ENCODE data around the gene PDIA4. TPM values are rescaled to one million over a fixed set of nuclear protein-coding genes. Genes with fewer than 3 reads are reported as not detected.
"Not testable (repeated sequence)": the region's sequence is repeated elsewhere in the genome, so short reads cannot be mapped to it uniquely, and the experiment has no call there.

The PDIA4 gene
- total RNA-seq, 3 donors from 2014 or later (not counting 1 experiment from before 2014, with no cell fraction given): 54.0 to 82.0 (median 62.7) TPM

DNA sequence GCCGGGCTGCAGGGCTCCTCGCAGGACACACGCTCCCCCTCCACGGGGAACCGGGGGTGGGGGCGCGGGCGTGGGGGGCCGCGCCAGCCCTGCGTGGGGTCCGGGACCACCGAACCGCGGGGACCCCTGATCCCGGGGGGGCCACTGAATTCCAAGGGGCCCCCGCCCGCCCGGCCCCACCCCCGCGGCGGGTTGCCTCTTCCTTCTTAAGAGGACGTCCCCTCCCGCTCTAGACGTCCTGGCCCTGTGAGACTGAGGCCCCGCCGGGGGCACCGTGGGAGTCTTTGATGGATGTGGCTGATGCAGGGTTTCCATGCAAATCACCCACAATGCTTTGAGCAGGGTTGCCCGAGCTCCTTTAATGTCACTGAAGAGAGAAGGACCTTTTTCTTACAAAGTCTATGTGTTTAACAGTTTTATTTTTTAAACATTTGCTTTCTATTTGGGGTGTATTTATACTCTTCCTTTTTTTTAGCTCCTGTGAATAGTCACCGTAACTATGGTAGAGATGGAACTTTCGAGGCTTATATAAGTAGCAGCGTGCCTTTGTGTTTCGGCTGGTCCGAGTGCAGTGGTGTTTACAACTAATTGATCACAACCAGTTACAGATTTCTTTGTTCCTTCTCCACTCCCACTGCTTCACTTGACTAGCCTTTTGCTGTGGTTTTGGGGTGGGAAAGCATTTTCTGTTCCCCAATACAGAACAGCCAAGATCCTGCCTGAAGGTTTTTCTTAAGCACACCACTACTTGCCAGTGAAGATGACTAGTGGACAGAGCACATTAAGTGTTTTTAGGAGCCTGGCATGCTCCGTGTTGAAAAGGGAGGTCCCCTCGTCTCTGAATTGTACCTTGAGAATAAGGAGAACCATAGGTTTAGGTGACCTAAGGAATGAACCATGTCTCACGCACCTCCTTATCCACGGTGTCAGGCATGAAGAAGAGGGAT, 44.8 kb downstream of the PDIA4 start:
- ATAC-seq (peak; percentile 66 to 81 (median 67)), DNase-seq (peak; percentile 52 to 93)
- TF ChIP-seq, protein P1, sequence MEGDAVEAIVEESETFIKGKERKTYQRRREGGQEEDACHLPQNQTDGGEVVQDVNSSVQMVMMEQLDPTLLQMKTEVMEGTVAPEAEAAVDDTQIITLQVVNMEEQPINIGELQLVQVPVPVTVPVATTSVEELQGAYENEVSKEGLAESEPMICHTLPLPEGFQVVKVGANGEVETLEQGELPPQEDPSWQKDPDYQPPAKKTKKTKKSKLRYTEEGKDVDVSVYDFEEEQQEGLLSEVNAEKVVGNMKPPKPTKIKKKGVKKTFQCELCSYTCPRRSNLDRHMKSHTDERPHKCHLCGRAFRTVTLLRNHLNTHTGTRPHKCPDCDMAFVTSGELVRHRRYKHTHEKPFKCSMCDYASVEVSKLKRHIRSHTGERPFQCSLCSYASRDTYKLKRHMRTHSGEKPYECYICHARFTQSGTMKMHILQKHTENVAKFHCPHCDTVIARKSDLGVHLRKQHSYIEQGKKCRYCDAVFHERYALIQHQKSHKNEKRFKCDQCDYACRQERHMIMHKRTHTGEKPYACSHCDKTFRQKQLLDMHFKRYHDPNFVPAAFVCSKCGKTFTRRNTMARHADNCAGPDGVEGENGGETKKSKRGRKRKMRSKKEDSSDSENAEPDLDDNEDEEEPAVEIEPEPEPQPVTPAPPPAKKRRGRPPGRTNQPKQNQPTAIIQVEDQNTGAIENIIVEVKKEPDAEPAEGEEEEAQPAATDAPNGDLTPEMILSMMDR (IDR thresholded peaks at IDR 0.05): no peak
- no peaks in the 10 kb centered on the region for H3K36me3 Mint-ChIP-seq
- H3K27me3 ChIP-seq (ENCODE audit: control insufficient read depth, insufficient read depth, low read length): no peaks in the 10 kb centered on the region
- peaks cover 33% of the 10 kb centered on the region for H3K4me1 ChIP-seq (ENCODE audit: control insufficient read depth, insufficient read depth, low read length)
- H3K4me3 Mint-ChIP-seq: peak overlapping the region; percentile 94
- peaks cover 5 to 9% of the 10 kb centered on the region in 2 donors for H3K27me3 Mint-ChIP-seq (ENCODE audit: low read depth in 2 of 2)
- under 1% methylated on average over 33 of the region's 38 CpGs for WGBS (ENCODE audit: insufficient coverage)
- intact Hi-C loops (cut with micrococcal nuclease): no loop called here
- peak overlapping the region; percentile 34 for H3K27ac ChIP-seq (ENCODE audit: low read length)
- H3K4me1 Mint-ChIP-seq: peaks cover 45 to 59% of the 10 kb centered on the region in 2 donors
- peak overlapping the region; percentile 93 to 97 for H3K27ac Mint-ChIP-seq
- no peaks in the 10 kb centered on the region for H3K36me3 ChIP-seq (ENCODE audit: control insufficient read depth, insufficient read depth, low read length)
- H3K9me3 ChIP-seq (ENCODE audit: control insufficient read depth, insufficient read depth, low read length): no peaks in the 10 kb centered on the region
- peaks cover 0 to 3% of the 10 kb centered on the region in 2 donors for H3K9me3 Mint-ChIP-seq
- peak overlapping the region; percentile 51 for H3K4me3 ChIP-seq (ENCODE audit: low read length)

DNA sequence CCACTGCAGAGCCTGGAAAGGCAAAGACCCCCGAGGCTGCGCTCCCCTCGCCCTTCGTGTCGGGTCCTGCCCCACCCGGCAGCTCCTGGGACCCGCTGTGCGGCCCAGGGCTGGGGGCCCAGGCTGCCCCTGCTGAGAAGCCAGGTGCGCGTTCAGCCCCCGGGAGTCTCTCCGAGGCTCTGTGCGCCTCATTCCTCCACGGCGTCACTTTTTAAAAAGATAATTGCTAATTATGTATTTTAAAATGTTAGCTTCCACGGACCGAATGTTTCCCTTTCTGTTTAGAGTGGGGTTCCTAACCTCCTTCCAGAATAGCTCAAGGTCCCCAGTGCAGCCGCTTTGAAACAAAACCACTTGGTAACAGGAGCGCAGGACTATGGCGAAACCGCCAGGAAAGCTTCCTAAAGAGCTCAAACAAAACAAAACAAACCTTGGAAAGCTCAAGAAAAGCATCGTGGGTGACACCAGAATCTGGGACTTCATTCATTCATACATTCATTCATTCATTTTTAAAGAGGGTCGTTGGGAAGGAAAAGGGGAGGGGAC, 45.6 kb downstream of the PDIA4 start:
- TF ChIP-seq, protein P1 (IDR thresholded peaks at IDR 0.05): no peak
- peaks cover 38 to 51% of the 10 kb centered on the region in 2 donors for H3K4me1 Mint-ChIP-seq
- H3K27me3 Mint-ChIP-seq (ENCODE audit: low read depth in 2 of 2): peaks cover 5 to 9% of the 10 kb centered on the region in 2 donors

DNA sequence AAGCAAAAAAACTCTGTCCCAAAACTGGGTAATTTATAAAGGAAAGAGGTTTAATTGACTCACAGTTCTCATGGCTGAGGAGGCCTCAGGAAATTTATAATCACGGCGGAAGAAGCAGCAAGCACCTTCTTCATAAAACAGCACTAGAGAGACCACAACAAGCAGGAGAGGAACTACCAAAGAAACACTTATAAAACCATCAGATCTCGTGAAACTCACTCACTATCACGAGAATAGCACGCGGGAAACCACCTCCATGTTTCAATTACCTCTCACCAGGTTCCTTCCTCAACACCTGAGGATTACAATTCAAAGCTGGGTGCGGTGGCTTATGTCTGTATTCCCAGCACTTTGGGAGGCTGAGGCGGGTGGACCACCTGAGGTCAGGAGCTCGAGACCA, 48.5 kb downstream of the PDIA4 start:
- TF ChIP-seq, protein P1 (IDR thresholded peaks at IDR 0.05): no peak
- no peaks in the 10 kb centered on the region for H3K9me3 ChIP-seq (ENCODE audit: control insufficient read depth, insufficient read depth, low read length)
- H3K27ac ChIP-seq (ENCODE audit: low read length): no peak overlapping the region
- peak in 1 of 2 donors; percentile 75 for DNase-seq
- H3K36me3 Mint-ChIP-seq: no peaks in the 10 kb centered on the region
- no peak overlapping the region for H3K4me3 ChIP-seq (ENCODE audit: low read length)
- H3K27me3 Mint-ChIP-seq (ENCODE audit: low read depth in 2 of 2): peaks cover 5 to 9% of the 10 kb centered on the region in 2 donors
- no peaks in the 10 kb centered on the region for H3K36me3 ChIP-seq (ENCODE audit: control insufficient read depth, insufficient read depth, low read length)
- WGBS (ENCODE audit: insufficient coverage): 61% methylated on average over 9 of the region's 9 CpGs
- H3K27ac Mint-ChIP-seq: no peak overlapping the region
- ATAC-seq: no peak
- H3K4me1 Mint-ChIP-seq: peaks cover 22 to 26% of the 10 kb centered on the region in 2 donors
- H3K9me3 Mint-ChIP-seq: peaks cover 0 to 3% of the 10 kb centered on the region in 2 donors
- H3K4me1 ChIP-seq (ENCODE audit: control insufficient read depth, insufficient read depth, low read length): peaks cover 14% of the 10 kb centered on the region
- intact Hi-C loops (cut with micrococcal nuclease): no loop called here
- H3K4me3 Mint-ChIP-seq: peak overlapping the region; percentile 42
- no peaks in the 10 kb centered on the region for H3K27me3 ChIP-seq (ENCODE audit: control insufficient read depth, insufficient read depth, low read length)

More for the DNA sequence above, 45.6 kb downstream of the PDIA4 start:
- Histone ChIP-seq H3K4me1 (ENCODE audit: control insufficient read depth, insufficient read depth, low read length) (peaks cover 27% of the 10 kb centered on the region), H3K9me3 (ENCODE audit: control insufficient read depth, insufficient read depth, low read length) (no peaks in the 10 kb centered on the region), H3K36me3 (ENCODE audit: control insufficient read depth, insufficient read depth, low read length) (no peaks in the 10 kb centered on the region), H3K27ac (ENCODE audit: low read length) (no peak overlapping the region), H3K27me3 (ENCODE audit: control insufficient read depth, insufficient read depth, low read length) (no peaks in the 10 kb centered on the region), H3K4me3 (ENCODE audit: low read length) (peak overlapping the region; percentile 51)
- H3K36me3 Mint-ChIP-seq: no peaks in the 10 kb centered on the region
- peak overlapping the region; percentile 91 for H3K4me3 Mint-ChIP-seq
- peaks cover 0 to 3% of the 10 kb centered on the region in 2 donors for H3K9me3 Mint-ChIP-seq
- intact Hi-C loops (cut with micrococcal nuclease): no loop called here
- H3K27ac Mint-ChIP-seq: peak overlapping the region; percentile 93 to 97
- WGBS (ENCODE audit: insufficient coverage): 1% methylated on average over 21 of the region's 23 CpGs
- peak in 1 of 2 donors; percentile 47 for DNase-seq
- no peak for ATAC-seq

DNA sequence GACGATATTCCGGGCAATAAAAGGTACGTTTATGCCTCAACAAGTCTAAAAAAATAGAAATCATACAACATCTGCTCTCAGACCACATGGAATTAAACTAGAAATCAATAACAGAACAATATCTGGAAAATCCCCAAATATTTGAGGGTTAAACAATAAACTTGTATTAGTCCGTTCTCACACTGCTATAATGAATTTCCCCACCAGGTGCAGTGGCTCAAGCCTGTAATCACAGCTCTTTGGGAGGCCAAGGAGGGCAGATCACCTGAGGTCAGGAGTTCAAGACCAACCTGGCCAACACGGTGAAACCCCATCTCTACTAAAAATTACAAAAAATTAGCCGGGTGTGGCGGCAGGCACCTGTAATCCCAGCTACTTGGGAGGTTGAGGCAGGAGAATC, 49.2 kb downstream of the PDIA4 start:
- H3K27me3 ChIP-seq (ENCODE audit: control insufficient read depth, insufficient read depth, low read length); intact Hi-C loops (cut with micrococcal nuclease); H3K9me3 Mint-ChIP-seq; H3K27ac ChIP-seq (ENCODE audit: low read length); DNase-seq; ATAC-seq; H3K36me3 Mint-ChIP-seq; H3K9me3 ChIP-seq (ENCODE audit: control insufficient read depth, insufficient read depth, low read length); H3K27ac Mint-ChIP-seq; H3K4me3 Mint-ChIP-seq; H3K27me3 Mint-ChIP-seq (ENCODE audit: low read depth in 2 of 2); H3K36me3 ChIP-seq (ENCODE audit: control insufficient read depth, insufficient read depth, low read length); H3K4me3 ChIP-seq (ENCODE audit: low read length): not testable (repeated sequence)
- H3K4me1 ChIP-seq (ENCODE audit: control insufficient read depth, insufficient read depth, low read length): peaks cover 12% of the 10 kb centered on the region
- H3K4me1 Mint-ChIP-seq: peaks cover 15 to 19% of the 10 kb centered on the region in 2 donors
- 92% methylated on average over 7 of the region's 7 CpGs for WGBS (ENCODE audit: insufficient coverage)

Data from natural killer cell (primary cell).